ENCODE results near the gene POFUT2. TPM values are rescaled to one million over a fixed set of nuclear protein-coding genes. Genes with fewer than 3 reads are reported as not detected.

POFUT2 gene
- total and polyA plus RNA-seq, 12 donors = 12.7 to 20.6 (median 16.9) TPM

GRCh38 chr21:45286671-45287437 lies 841 bp downstream of the POFUT2 start:
- no peaks in the 10 kb centered on the region for H3K9me3 ChIP-seq
- ATAC-seq (no peak), DNase-seq (peak in 1 of 2 donors; percentile 3)
- H3K27ac ChIP-seq = peak overlapping the region in 3 of 10 donors; percentile 82 to 90 (median 87)
- intact Hi-C loops (cut with DNase I) = loop anchor here in 3 of 10 donors (10.0 kb wide), 2 partner anchors 142 to 332 kb away; no protein-coding TSS in a partner anchor
- 6 to 13% methylated on average over 47 to 54 of the region's 54 CpGs for WGBS, 2 donors
- no peaks in the 10 kb centered on the region for H3K27me3 ChIP-seq
- TF ChIP-seq, protein P1, sequence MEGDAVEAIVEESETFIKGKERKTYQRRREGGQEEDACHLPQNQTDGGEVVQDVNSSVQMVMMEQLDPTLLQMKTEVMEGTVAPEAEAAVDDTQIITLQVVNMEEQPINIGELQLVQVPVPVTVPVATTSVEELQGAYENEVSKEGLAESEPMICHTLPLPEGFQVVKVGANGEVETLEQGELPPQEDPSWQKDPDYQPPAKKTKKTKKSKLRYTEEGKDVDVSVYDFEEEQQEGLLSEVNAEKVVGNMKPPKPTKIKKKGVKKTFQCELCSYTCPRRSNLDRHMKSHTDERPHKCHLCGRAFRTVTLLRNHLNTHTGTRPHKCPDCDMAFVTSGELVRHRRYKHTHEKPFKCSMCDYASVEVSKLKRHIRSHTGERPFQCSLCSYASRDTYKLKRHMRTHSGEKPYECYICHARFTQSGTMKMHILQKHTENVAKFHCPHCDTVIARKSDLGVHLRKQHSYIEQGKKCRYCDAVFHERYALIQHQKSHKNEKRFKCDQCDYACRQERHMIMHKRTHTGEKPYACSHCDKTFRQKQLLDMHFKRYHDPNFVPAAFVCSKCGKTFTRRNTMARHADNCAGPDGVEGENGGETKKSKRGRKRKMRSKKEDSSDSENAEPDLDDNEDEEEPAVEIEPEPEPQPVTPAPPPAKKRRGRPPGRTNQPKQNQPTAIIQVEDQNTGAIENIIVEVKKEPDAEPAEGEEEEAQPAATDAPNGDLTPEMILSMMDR (IDR thresholded peaks at IDR 0.05) = no peak
- H3K4me1 ChIP-seq = peaks cover 13 to 31% (median 19%) of the 10 kb centered on the region in 9 donors
- peaks cover 0 to 42% (median 27%) of the 10 kb centered on the region in 9 donors for H3K36me3 ChIP-seq
- peak overlapping the region; percentile 41 to 77 (median 68) for H3K4me3 ChIP-seq

GRCh38 chr21:45285266-45285931 lies 2.3 kb downstream of the POFUT2 start:
- H3K27me3 ChIP-seq = no peaks in the 10 kb centered on the region
- H3K4me1 ChIP-seq = peaks cover 11 to 21% (median 17%) of the 10 kb centered on the region in 9 donors
- ATAC-seq (no peak), DNase-seq (peak in 1 of 2 donors; percentile 2)
- no peaks in the 10 kb centered on the region for H3K9me3 ChIP-seq
- TF ChIP-seq, protein P1 (IDR thresholded peaks at IDR 0.05) = no peak
- H3K4me3 ChIP-seq = no peak overlapping the region
- no peak overlapping the region for H3K27ac ChIP-seq
- 95 to 96% methylated on average over 28 of the region's 28 CpGs for WGBS, 2 donors
- intact Hi-C loops (cut with DNase I) = loop anchor here in 3 of 10 donors (10.0 kb wide), 2 partner anchors 141 to 331 kb away; no protein-coding TSS in a partner anchor
- H3K36me3 ChIP-seq = peaks cover 0 to 57% (median 40%) of the 10 kb centered on the region in 9 donors

GRCh38 chr21:45284456-45284741 lies 3.3 kb downstream of the POFUT2 start:
- Histone ChIP-seq H3K27ac (no peak overlapping the region), H3K9me3 (no peaks in the 10 kb centered on the region), H3K4me3 (no peak overlapping the region), H3K4me1 (peaks cover 11 to 21% (median 17%) of the 10 kb centered on the region in 9 donors), H3K36me3 (peaks cover 0 to 67% (median 48%) of the 10 kb centered on the region in 9 donors), H3K27me3 (no peaks in the 10 kb centered on the region)
- TF ChIP-seq, protein P1 (IDR thresholded peaks at IDR 0.05) = no peak
- ATAC-seq (no peak), DNase-seq (no peak)
- intact Hi-C loops (cut with DNase I) = loop anchor here in 3 of 10 donors (10.0 kb wide), 2 partner anchors 140 to 330 kb away; no protein-coding TSS in a partner anchor
- WGBS, 2 donors = 95 to 99% methylated on average over 4 of the region's 4 CpGs

DNA sequence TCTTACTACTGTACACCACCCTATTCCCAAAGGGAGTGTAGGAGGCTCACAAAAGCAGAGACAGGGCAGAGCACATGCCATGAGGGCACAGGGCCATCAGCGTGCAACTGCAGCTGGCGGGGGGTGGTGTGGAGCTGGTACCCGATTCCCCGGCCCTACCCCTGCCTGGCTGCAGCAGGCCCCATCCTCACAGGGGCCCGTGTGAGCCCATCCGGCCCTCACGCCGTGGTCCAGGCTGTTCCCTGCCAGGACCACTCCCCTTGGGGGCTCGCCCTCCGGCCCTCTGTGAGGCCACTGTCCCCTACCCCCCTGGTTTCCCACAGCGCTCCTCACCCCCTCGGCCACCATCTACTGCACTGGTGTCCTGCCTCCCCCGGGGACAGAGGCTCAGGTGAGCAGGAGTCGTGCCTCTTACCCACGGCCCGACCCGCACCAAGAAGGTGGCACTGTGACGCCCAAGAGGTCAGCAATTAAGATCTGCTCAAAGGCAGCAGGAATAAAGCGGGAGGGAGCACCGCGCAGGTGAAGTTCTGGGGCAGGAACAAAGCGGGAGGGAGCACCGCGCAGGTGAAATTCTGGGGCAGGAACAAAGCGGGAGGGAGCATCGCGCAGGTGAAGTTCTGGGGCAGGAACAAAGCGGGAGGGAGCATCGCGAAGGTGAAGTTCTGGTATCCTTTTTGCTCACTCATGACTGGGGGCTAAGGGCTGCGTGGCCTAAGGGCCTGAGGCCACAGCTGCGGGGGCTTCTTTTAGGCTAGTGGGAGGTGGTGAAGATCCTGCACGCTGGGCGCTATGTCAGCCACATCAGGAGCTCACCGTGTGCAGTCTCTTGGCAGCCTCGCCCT lies 3.9 kb downstream of the POFUT2 start:
- WGBS, 2 donors = 93 to 94% methylated on average over 36 of the region's 36 CpGs
- Histone ChIP-seq H3K4me3 (no peak overlapping the region), H3K9me3 (no peaks in the 10 kb centered on the region), H3K4me1 (peaks cover 10 to 18% (median 13%) of the 10 kb centered on the region in 9 donors), H3K36me3 (peaks cover 0 to 73% (median 48%) of the 10 kb centered on the region in 9 donors), H3K27ac (no peak overlapping the region), H3K27me3 (no peaks in the 10 kb centered on the region)
- DNase-seq (no peak), ATAC-seq (no peak)
- TF ChIP-seq, protein P1 (IDR thresholded peaks at IDR 0.05) = no peak
- intact Hi-C loops (cut with DNase I) = loop anchor here in 3 of 10 donors (10.0 kb wide), 2 partner anchors 139 to 329 kb away; no protein-coding TSS in a partner anchor
